Endothelial cell of umbilical vein (primary cell): ENCODE results near the gene HDGFL2. TPM values are rescaled to one million over a fixed set of nuclear protein-coding genes. Genes with fewer than 3 reads are reported as not detected.

Experiments used
- BruUV-seq: library from RNA; stranded (reverse); fragments of 400-500 nt; replicated peaks from 2 replicates; lab custom pipeline; 2021; lab: Mats Ljungman, UMichigan
- CTCF ChIA-PET: fragments of 300-600, 350-600 bp; sonication (Branson Sonifier 250); formaldehyde crosslinking; loops from one replicate; lab custom pipeline; 2021; ENCODE audit warnings: antibody characterized with exemption, inconsistent platforms; lab: Charles Lee
- POLR2A ChIA-PET: fragments of 300-600, 350-600 bp; sonication (Branson Sonifier 250); formaldehyde crosslinking; loops from one replicate; lab custom pipeline; 2021; ENCODE audit warnings: antibody characterized with exemption, inconsistent platforms; lab: Charles Lee
- DNase-seq: peaks from one replicate; pipeline ENCODE4 v3.0.0-alpha.2; 2011; ENCODE audit warnings: low read depth, low spot score
- FAIRE-seq: peaks from 2 replicates; lab custom pipeline; 2011; peaks lifted over from hg19 to GRCh38; lab: Jason Lieb, UNC
- H2AFZ ChIP-seq: 2 replicates; pipeline ENCODE4 v1.6.0; 2012; ENCODE audit warnings: low read depth, low read length, control low read depth, inconsistent platforms
- H3K27ac ChIP-seq: 2 replicates; pipeline ENCODE4 v1.5.1; 2011; ENCODE audit warnings: low read depth, mild to moderate bottlenecking, control low read depth, low read length, moderate library complexity; ENCODE audit not compliant: insufficient read depth
- H3K27me3 ChIP-seq, 2 experiments: 2 replicates each; pipeline versions ENCODE4 v1.6.0 to v1.6.1; 2011; ENCODE audit warnings: low read length in 2 of 2, mixed read lengths in 1 of 2; ENCODE audit not compliant: control insufficient read depth in 2 of 2, insufficient read depth in 2 of 2
- H3K36me3 ChIP-seq, 2 experiments: 2 replicates in 1 of 2; 3 replicates in 1 of 2; pipeline ENCODE4 v1.5.1; 2011; ENCODE audit warnings: low read length in 2 of 2, mild to moderate bottlenecking in 1 of 2, moderate library complexity in 1 of 2; ENCODE audit not compliant: control insufficient read depth in 2 of 2, insufficient read depth in 2 of 2; ENCODE audit errors: extremely low read depth in 1 of 2
- H3K4me1 ChIP-seq: 3 replicates; pipeline ENCODE4 v1.5.1; 2011; ENCODE audit warnings: mild to moderate bottlenecking, low read length; ENCODE audit not compliant: control insufficient read depth, insufficient read depth; ENCODE audit errors: extremely low read depth
- H3K4me2 ChIP-seq: 2 replicates; pipeline ENCODE4 v1.6.1; 2011; ENCODE audit warnings: low read length, control low read depth, mixed read lengths; ENCODE audit not compliant: insufficient read depth
- H3K4me3 ChIP-seq, 3 experiments: fragments of 200-600 bp in 1 of 3; sonication (generic), shearing (Covaris generic) in 1 of 3; replicated peaks in 1 of 3; 2 replicates each; pipeline ENCODE4 v1.5.1; 2011 to 2016; ENCODE audit warnings: control low read depth in 3 of 3, low read length in 3 of 3, mild to moderate bottlenecking in 2 of 3, inconsistent platforms in 1 of 3, low read depth in 1 of 3, moderate library complexity in 1 of 3; ENCODE audit not compliant: insufficient read depth in 1 of 3
- H3K79me2 ChIP-seq: 2 replicates; pipeline ENCODE4 v1.6.0; 2012; ENCODE audit warnings: low read length, inconsistent platforms; ENCODE audit not compliant: control insufficient read depth, insufficient read depth
- H3K9ac ChIP-seq: replicated peaks from 2 replicates; pipeline ENCODE3; 2011; ENCODE audit warnings: low read length, control low read depth; ENCODE audit not compliant: insufficient read depth; ENCODE audit errors: extremely low read depth
- H3K9me1 ChIP-seq: replicated peaks from 3 replicates; pipeline ENCODE4 v1.6.0; 2011; ENCODE audit warnings: mild to moderate bottlenecking, low read length; ENCODE audit not compliant: control insufficient read depth, insufficient read depth; ENCODE audit errors: extremely low read depth
- H3K9me3 ChIP-seq: replicated peaks from 2 replicates; pipeline ENCODE4 v1.5.1; 2012; ENCODE audit warnings: low read length, inconsistent platforms; ENCODE audit not compliant: control insufficient read depth, insufficient read depth
- H4K20me1 ChIP-seq: replicated peaks from 2 replicates; pipeline ENCODE3; 2011; ENCODE audit warnings: mild to moderate bottlenecking, low read length; ENCODE audit not compliant: control insufficient read depth, insufficient read depth; ENCODE audit errors: extremely low read depth
- CTCF ChIP-seq, 2 donors: IDR thresholded peaks; 1 replicate in 1 of 2; 2 replicates in 1 of 2; pipeline ENCODE4 v1.5.1; 2011; ENCODE audit warnings: low read length in 2 of 2, mild to moderate bottlenecking in 2 of 2, moderate library complexity in 2 of 2, control low read depth in 1 of 2, inconsistent platforms in 1 of 2, low read depth in 1 of 2; ENCODE audit not compliant: insufficient read depth in 1 of 2; ENCODE audit errors: extremely low read depth in 1 of 2
- EZH2 ChIP-seq: IDR thresholded peaks from 2 replicates; pipeline ENCODE4 v1.6.1; 2012; ENCODE audit warnings: borderline replicate concordance, low read depth, mild to moderate bottlenecking, moderate library complexity, low read length, inconsistent platforms; ENCODE audit not compliant: severe bottlenecking
- FOS ChIP-seq: IDR thresholded peaks from 2 replicates; pipeline ENCODE4 v1.6.1; 2011; ENCODE audit warnings: mild to moderate bottlenecking, low read length, moderate library complexity, borderline replicate concordance; ENCODE audit not compliant: insufficient read depth
- GATA2 ChIP-seq: IDR thresholded peaks from 2 replicates; pipeline ENCODE4 v1.7.0; 2011; ENCODE audit warnings: low read depth, mild to moderate bottlenecking, moderate library complexity, mixed read lengths, low read length; ENCODE audit not compliant: insufficient read length, insufficient read depth
- JUN ChIP-seq: IDR thresholded peaks from 2 replicates; pipeline ENCODE4 v1.6.1; 2011; ENCODE audit warnings: borderline replicate concordance, low read depth; ENCODE audit not compliant: insufficient read length, insufficient read depth
- MAX ChIP-seq: IDR thresholded peaks from 2 replicates; pipeline ENCODE4 v1.6.1; 2011; ENCODE audit not compliant: insufficient read depth, insufficient read length
- MYC ChIP-seq: IDR thresholded peaks from one replicate; pipeline ENCODE4 v1.6.1; 2011; ENCODE audit warnings: mild to moderate bottlenecking, low read depth, low read length
- POLR2A ChIP-seq: IDR thresholded peaks from 2 replicates; pipeline ENCODE4 v1.6.1; 2012; ENCODE audit warnings: low read depth, mild to moderate bottlenecking, control low read depth, low read length
- POLR2AphosphoS5 ChIP-seq: IDR thresholded peaks from 2 replicates; pipeline ENCODE4 v1.6.1; 2012; ENCODE audit warnings: low read depth, mild to moderate bottlenecking, control low read depth, low read length, moderate library complexity; ENCODE audit not compliant: insufficient read depth
- dilution Hi-C: fragments of 300-500 bp; cut with MboI; formaldehyde crosslinking; loops from one replicate; pipeline ENCODE4 v1.15.0; 2019; ENCODE audit warnings: low sequenced_read_pairs; ENCODE audit not compliant: extremely low pct_ligation_motif_present
- intact Hi-C: fragments of 100-400 bp; cut with micrococcal nuclease; formaldehyde crosslinking; loops from one replicate; pipeline ENCODE4 v1.10.0; 2022
- polyA plus RNA-seq, 4 experiments: library from polyadenylated mRNA; depleted of rRNA in 3 of 4; stranded (reverse) in 3 of 4; unstranded in 1 of 4; fragments of >200 nt; gene quantifications; 2 replicates each; pipeline versions ENCODE4 v1.2.1 to v1.2.3, GENCODE V29; 2011 to 2012; ENCODE audit warnings: missing spikeins in 1 of 4
- total RNA-seq: library from RNA; stranded (reverse); gene quantifications from 2 replicates; pipeline ENCODE4 v1.2.3, GENCODE V29; 2021

HDGFL2 gene
- total and polyA plus RNA-seq, 2 donors (not counting 3 experiments of a cell fraction or from before 2014, with no cell fraction given) = 39.1 to 79.6 TPM

- DNase-seq (no peak), FAIRE-seq (no peak)
- Histone ChIP-seq H3K36me3 (peaks cover 0 to 5% of the 10 kb centered on the region in 2 experiments), H2AFZ (no peak overlapping the region), H3K27me3 (no peaks in the 10 kb centered on the region), H3K4me1 (no peaks in the 10 kb centered on the region), H3K79me2 (no peaks in the 10 kb centered on the region), H4K20me1 (no peaks in the 10 kb centered on the region), H3K9ac (no peak overlapping the region), H3K4me3 (no peak overlapping the region), H3K4me2 (no peak overlapping the region), H3K9me1 (no peaks in the 10 kb centered on the region), H3K9me3 (no peaks in the 10 kb centered on the region), H3K27ac (no peak overlapping the region)
- intact Hi-C loops = no loop called here
- no TSS peak for BruUV-seq
- dilution Hi-C loops = no loop called here
- POLR2A ChIA-PET = no interaction called here
- TF ChIP-seq MYC (no peak), JUN (no peak), POLR2AphosphoS5 (no peak), CTCF (IDR thresholded peaks at IDR 0.05; ENCODE audit: extremely low read depth in 1 of 2, insufficient read depth in 1 of 2, low read depth in 1 of 2, low read length in 2 of 2) (no peak), EZH2 (no peak), POLR2A (no peak), MAX (no peak), GATA2 (no peak), FOS (no peak)
- CTCF ChIA-PET = no interaction called here
Measured at GRCh38 chr19:4439243-4439642, 32.9 kb upstream of the HDGFL2 start.
